NCI-H187 (cell line): ENCODE measurements around the gene TMED8.

ENCODE experiments used
- DNase-seq, 2 experiments: peaks; one replicate each; lab custom pipeline; 2025; lab: John Stamatoyannopoulos, UW

Gene TMED8

GRCh38 chr14:77296155-77296554 lies 80.7 kb downstream of the TMED8 start:
- DNase-seq, result no peak

- no peak for DNase-seq
Observed at GRCh38 chr14:77290705-77291104, 86.2 kb downstream of the TMED8 start.

GRCh38 chr14:77286576-77286975 lies 90.3 kb downstream of the TMED8 start:
- no peak for DNase-seq
